ENCODE measurements around the gene L3MBTL4. TPM values are rescaled to one million over a fixed set of nuclear protein-coding genes. Genes with fewer than 3 reads are reported as not detected.

The L3MBTL4 gene
- total RNA-seq, 3 donors from 2014 or later = 4.9 to 13.9 (median 5.4) TPM

DNA sequence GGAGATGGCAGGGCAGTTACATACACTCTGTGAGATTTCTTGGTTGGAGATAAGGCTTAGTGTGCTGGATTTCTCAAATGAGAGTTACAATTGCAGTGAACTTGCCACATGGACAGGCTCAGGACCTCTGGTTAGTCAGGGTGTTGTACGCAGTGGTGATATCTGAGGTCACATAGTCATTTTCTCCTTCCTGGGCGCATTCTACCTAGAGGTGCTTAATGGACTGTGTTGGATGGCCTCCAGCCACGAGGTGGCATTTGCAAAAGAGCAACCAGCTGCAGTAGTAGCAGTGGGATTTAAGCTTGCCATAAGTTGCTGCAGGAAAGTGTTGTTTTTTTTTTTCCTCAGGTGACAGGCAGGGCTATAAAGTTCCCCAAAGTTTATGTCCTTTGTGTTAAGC lies 345.6 kb downstream of the L3MBTL4 start:
- Histone ChIP-seq H3K9me3 (no peaks in the 10 kb centered on the region), H3K36me3 (ENCODE audit: low read depth) (no peaks in the 10 kb centered on the region), H3K4me1 (ENCODE audit: low read depth) (no peaks in the 10 kb centered on the region), H3K4me3 (no peak overlapping the region)
- TF ChIP-seq, protein P1, sequence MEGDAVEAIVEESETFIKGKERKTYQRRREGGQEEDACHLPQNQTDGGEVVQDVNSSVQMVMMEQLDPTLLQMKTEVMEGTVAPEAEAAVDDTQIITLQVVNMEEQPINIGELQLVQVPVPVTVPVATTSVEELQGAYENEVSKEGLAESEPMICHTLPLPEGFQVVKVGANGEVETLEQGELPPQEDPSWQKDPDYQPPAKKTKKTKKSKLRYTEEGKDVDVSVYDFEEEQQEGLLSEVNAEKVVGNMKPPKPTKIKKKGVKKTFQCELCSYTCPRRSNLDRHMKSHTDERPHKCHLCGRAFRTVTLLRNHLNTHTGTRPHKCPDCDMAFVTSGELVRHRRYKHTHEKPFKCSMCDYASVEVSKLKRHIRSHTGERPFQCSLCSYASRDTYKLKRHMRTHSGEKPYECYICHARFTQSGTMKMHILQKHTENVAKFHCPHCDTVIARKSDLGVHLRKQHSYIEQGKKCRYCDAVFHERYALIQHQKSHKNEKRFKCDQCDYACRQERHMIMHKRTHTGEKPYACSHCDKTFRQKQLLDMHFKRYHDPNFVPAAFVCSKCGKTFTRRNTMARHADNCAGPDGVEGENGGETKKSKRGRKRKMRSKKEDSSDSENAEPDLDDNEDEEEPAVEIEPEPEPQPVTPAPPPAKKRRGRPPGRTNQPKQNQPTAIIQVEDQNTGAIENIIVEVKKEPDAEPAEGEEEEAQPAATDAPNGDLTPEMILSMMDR (IDR thresholded peaks at IDR 0.05) = no peak
- intact Hi-C loops (cut with DNase I, micrococcal nuclease) = no loop called here
- no peak for DNase-seq
- no peak for ATAC-seq

DNA sequence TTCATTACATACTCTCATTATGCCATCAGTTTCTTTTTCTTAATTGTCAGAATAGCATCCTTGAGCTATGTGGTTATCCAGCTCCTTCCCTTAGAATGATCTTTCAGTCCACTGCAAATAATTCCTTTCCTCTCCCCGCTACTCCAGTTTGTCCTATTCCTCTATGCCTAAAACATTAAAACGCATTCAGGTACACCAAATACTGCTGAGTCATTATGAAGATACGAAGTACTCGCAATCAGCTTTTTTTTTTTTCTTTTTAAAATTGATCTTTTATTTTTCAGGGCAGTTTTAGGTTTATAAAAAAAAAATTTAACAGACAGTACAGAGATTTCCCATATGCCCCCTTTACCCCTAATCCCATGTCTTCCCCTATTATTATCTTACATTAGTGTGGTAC lies 354.6 kb downstream of the L3MBTL4 start:
- H3K36me3 ChIP-seq (ENCODE audit: low read depth) = no peaks in the 10 kb centered on the region
- TF ChIP-seq, protein P1 (IDR thresholded peaks at IDR 0.05) = no peak
- H3K9me3 ChIP-seq = no peaks in the 10 kb centered on the region
- ATAC-seq (no peak), DNase-seq (no peak)
- no peaks in the 10 kb centered on the region for H3K4me1 ChIP-seq (ENCODE audit: low read depth)
- no peak overlapping the region for H3K4me3 ChIP-seq
- intact Hi-C loops (cut with DNase I, micrococcal nuclease) = no loop called here

DNA sequence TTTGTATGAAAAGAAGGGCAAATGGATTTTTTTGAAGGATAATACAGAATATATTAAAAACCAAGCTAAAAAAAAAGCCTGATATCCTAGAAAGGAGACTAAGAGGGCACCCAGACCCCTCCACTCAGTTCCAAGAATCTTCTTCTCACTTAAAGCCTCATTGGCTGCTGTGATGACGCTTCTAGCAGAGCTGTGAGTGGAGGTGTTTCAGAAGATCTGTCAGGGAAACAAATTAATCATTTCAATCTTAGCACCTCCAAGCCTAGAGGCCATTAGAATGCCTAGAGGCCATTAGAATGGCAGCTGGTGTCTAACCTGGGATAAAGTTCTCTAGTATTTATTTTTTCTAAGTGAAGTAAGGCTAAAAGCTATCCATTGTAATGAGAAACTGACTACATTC lies 355.2 kb downstream of the L3MBTL4 start:
- no peaks in the 10 kb centered on the region for H3K9me3 ChIP-seq
- no peaks in the 10 kb centered on the region for H3K36me3 ChIP-seq (ENCODE audit: low read depth)
- ATAC-seq (no peak), DNase-seq (no peak)
- intact Hi-C loops (cut with DNase I, micrococcal nuclease) = no loop called here
- H3K4me3 ChIP-seq = no peak overlapping the region
- TF ChIP-seq, protein P1 (IDR thresholded peaks at IDR 0.05) = no peak
- no peaks in the 10 kb centered on the region for H3K4me1 ChIP-seq (ENCODE audit: low read depth)

GRCh38 chr18:6058941-6059340 lies 355.8 kb downstream of the L3MBTL4 start:
- intact Hi-C loops (cut with DNase I, micrococcal nuclease) = no loop called here
- no peaks in the 10 kb centered on the region for H3K4me1 ChIP-seq (ENCODE audit: low read depth)
- no peak overlapping the region for H3K4me3 ChIP-seq
- DNase-seq (no peak), ATAC-seq (no peak)
- H3K36me3 ChIP-seq (ENCODE audit: low read depth) = no peaks in the 10 kb centered on the region
- no peaks in the 10 kb centered on the region for H3K9me3 ChIP-seq
- TF ChIP-seq, protein P1 (IDR thresholded peaks at IDR 0.05) = no peak

GRCh38 chr18:6057604-6058003 lies 357.1 kb downstream of the L3MBTL4 start:
- H3K9me3 ChIP-seq = no peaks in the 10 kb centered on the region
- H3K4me1 ChIP-seq (ENCODE audit: low read depth) = no peaks in the 10 kb centered on the region
- TF ChIP-seq, protein P1 (IDR thresholded peaks at IDR 0.05) = no peak
- H3K36me3 ChIP-seq (ENCODE audit: low read depth) = no peaks in the 10 kb centered on the region
- intact Hi-C loops (cut with DNase I, micrococcal nuclease) = no loop called here
- ATAC-seq = no peak
- no peak for DNase-seq
- H3K4me3 ChIP-seq = no peak overlapping the region

Data from mucosa of descending colon (tissue), 3 donors.